NB4 (cell line): Measurements from ENCODE around the gene MACC1.

Experiments
- CTCF ChIP-seq: IDR thresholded peaks from one replicate; pipeline ENCODE4 v1.5.1; 2012; ENCODE audit warnings: low read depth, low read length
- POLR2A ChIP-seq: IDR thresholded peaks from 2 replicates; pipeline ENCODE4 v1.6.1; 2011; ENCODE audit warnings: mild to moderate bottlenecking; ENCODE audit not compliant: insufficient read length; ENCODE audit errors: extremely low read depth

GRCh38 chr7:20159226-20159747, 57.9 kb downstream of the MACC1 start:
- TF ChIP-seq CTCF (no peak), POLR2A (no peak)
